Hematopoietic multipotent progenitor cell treated with erythropoietin and hydrocortisone succinate and interleukin-3 and kit ligand, for 17 days (in vitro differentiated cells): Measurements from ENCODE around the gene CYFIP1.

Experiments used
- DNase-seq: peaks from one replicate; pipeline ENCODE4 v3.0.0-alpha.2; 2015; ENCODE audit warnings: low spot score

Gene CYFIP1

GRCh38 chr15:22918056-22918455 is 62.1 kb downstream of the CYFIP1 start:
- DNase-seq: no peak

GRCh38 chr15:22917556-22917955 is 62.6 kb downstream of the CYFIP1 start:
- no peak for DNase-seq

- no peak for DNase-seq
Observed at GRCh38 chr15:22916606-22917350, 63.4 kb downstream of the CYFIP1 start.

- DNase-seq: no peak
Observed at GRCh38 chr15:22915866-22916515, 64.2 kb downstream of the CYFIP1 start.

- DNase-seq: no peak
Observed at GRCh38 chr15:22913646-22914380, 66.4 kb downstream of the CYFIP1 start.

- no peak for DNase-seq
Observed at GRCh38 chr15:22912256-22912655, 67.9 kb downstream of the CYFIP1 start.

- DNase-seq: no peak
Observed at GRCh38 chr15:22911306-22911705, 68.9 kb downstream of the CYFIP1 start.

- no peak for DNase-seq
Observed at GRCh38 chr15:22908830-22909229, 71.3 kb downstream of the CYFIP1 start.

GRCh38 chr15:22907161-22907950 is 72.8 kb downstream of the CYFIP1 start:
- no peak for DNase-seq

GRCh38 chr15:22904736-22905135 is 75.4 kb downstream of the CYFIP1 start:
- DNase-seq: no peak

- DNase-seq: no peak
Observed at GRCh38 chr15:22903961-22904534, 76.1 kb downstream of the CYFIP1 start.

GRCh38 chr15:22903427-22903826 is 76.7 kb downstream of the CYFIP1 start:
- DNase-seq: no peak

- no peak for DNase-seq
Observed at GRCh38 chr15:22902981-22903380, 77.2 kb downstream of the CYFIP1 start.

- DNase-seq: no peak
Observed at GRCh38 chr15:22902578-22902977, 77.6 kb downstream of the CYFIP1 start.

- no peak for DNase-seq
Observed at GRCh38 chr15:22902046-22902445, 78.1 kb downstream of the CYFIP1 start.

GRCh38 chr15:22895465-22896190 is 84.5 kb downstream of the CYFIP1 start:
- DNase-seq: no peak

- no peak for DNase-seq
Observed at GRCh38 chr15:22893881-22894280, 86.3 kb downstream of the CYFIP1 start.

GRCh38 chr15:22893081-22893480 is 87.1 kb downstream of the CYFIP1 start:
- no peak for DNase-seq

- DNase-seq: no peak
Observed at GRCh38 chr15:22892333-22892732, 87.8 kb downstream of the CYFIP1 start.

- no peak for DNase-seq
Observed at GRCh38 chr15:22891426-22892210, 88.5 kb downstream of the CYFIP1 start.
